Measurements from ENCODE around the gene ZFAND2B.
A peak's percentile ranks its signal among the peaks of the same experiment; 100 is the strongest.

The ZFAND2B gene

DNA sequence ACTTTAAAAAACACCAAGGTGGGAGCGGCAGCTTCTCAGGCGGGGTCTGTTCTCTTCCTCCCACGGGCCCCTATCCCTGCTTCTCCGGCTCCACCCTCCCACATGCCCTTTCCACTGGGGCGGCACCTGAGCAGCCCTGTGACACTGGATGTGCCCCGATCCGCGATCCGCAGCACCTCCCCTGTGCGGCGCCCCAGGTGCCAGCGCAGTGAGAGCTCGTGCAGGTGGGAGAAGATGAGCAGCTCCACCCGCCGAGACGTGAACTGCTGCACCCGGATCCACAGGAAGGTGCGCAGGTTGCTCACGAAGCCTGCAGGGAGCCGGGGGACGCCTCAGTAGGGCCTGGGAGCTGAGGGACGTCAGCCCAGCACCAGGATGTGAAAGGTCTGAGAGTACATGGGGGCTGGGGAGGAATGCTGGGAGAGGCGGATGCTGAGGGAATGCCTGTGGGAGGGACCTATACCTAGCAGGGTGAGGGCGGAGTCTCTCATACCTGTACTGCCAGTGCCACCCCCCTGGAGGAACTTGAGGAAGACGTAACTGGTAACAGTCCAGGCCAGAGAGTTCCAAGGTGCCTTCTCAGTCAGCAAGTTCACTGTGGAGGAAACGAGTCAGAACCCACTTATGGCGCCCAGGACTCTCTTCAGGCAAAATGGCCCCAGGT is 9.4 kb downstream of the ZFAND2B start:
- Histone ChIP-seq H3K27ac (ENCODE audit: low read depth, low read length) (no peak overlapping the region), H3K27me3 (ENCODE audit: insufficient read depth, low read length) (no peaks in the 10 kb centered on the region), H3K36me3 (ENCODE audit: insufficient read depth, low read length) (peaks cover 14% of the 10 kb centered on the region; the same call in 1 of the 2 replicates), H2AFZ (ENCODE audit: low read length, unreplicated experiment) (no peak overlapping the region), H3K79me2 (ENCODE audit: control insufficient read depth, insufficient read depth, low read length, unreplicated experiment) (peaks cover 9% of the 10 kb centered on the region), H3K4me1 (ENCODE audit: control insufficient read depth, insufficient read depth, low read length, unreplicated experiment) (peaks cover 25% of the 10 kb centered on the region), H3K4me3 (ENCODE audit: low read depth, low read length) (no peak overlapping the region)

DNA sequence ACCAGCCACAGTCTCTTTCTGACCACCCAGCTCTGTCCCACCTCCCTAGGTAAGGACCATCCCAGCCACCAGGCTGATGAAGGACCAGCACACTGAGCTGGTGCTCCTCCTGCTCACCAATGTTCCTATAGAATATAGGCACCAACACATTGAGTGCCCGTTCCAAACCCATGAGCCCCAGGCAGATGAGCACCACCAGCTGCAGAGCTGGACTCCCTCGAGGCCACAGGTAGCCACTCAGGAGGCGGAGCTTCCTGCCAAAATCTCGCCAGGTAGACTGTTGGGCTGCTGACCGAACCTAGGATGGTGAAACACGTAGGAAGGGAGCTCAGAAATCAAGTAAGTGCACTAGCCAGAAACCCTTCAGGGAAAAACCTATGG is 9.9 kb downstream of the ZFAND2B start:
- H2AFZ ChIP-seq (ENCODE audit: low read length, unreplicated experiment): no peak overlapping the region
- peaks cover 9% of the 10 kb centered on the region for H3K79me2 ChIP-seq (ENCODE audit: control insufficient read depth, insufficient read depth, low read length, unreplicated experiment)
- peaks cover 14% of the 10 kb centered on the region; the same call in 1 of the 2 replicates for H3K36me3 ChIP-seq (ENCODE audit: insufficient read depth, low read length)
- H3K4me3 ChIP-seq (ENCODE audit: low read depth, low read length): no peak overlapping the region
- H3K27me3 ChIP-seq (ENCODE audit: insufficient read depth, low read length): no peaks in the 10 kb centered on the region
- peaks cover 25% of the 10 kb centered on the region for H3K4me1 ChIP-seq (ENCODE audit: control insufficient read depth, insufficient read depth, low read length, unreplicated experiment)
- H3K27ac ChIP-seq (ENCODE audit: low read depth, low read length): no peak overlapping the region

DNA sequence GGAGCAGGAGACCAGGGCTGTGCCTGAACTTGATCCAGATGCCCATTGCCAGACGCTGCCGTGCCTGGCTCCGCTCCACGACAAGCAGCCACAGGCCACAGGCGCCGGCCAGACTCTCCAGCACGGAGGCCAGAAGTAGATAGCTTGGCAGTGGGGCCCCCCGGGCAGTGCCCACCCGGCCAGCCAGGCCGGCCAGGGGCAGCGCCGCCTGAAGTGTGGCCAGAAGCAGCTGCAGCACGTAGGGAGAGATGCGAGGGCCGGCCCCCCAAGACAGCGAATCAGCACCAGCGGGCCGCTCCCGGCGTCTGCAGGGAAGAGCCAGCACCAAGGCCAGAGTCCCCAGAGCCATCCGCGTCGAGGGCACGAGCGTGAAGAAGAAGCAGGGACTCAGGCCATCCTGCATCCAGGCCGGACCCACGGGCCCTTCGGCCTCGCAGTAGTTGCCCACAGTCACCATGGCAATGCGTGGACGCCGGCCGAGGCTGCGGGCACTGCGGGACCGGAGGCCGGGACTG is 11.7 kb downstream of the ZFAND2B start:
- Histone ChIP-seq H3K36me3 (ENCODE audit: insufficient read depth, low read length) (peaks cover 14% of the 10 kb centered on the region; the same call in 1 of the 2 replicates), H3K27me3 (ENCODE audit: insufficient read depth, low read length) (no peaks in the 10 kb centered on the region), H2AFZ (ENCODE audit: low read length, unreplicated experiment) (no peak overlapping the region), H3K27ac (ENCODE audit: low read depth, low read length) (peak overlapping the region; percentile 66), H3K4me3 (ENCODE audit: low read depth, low read length) (peak overlapping the region; percentile 70), H3K4me1 (ENCODE audit: control insufficient read depth, insufficient read depth, low read length, unreplicated experiment) (peaks cover 25% of the 10 kb centered on the region), H3K79me2 (ENCODE audit: control insufficient read depth, insufficient read depth, low read length, unreplicated experiment) (peaks cover 9% of the 10 kb centered on the region)

DNA sequence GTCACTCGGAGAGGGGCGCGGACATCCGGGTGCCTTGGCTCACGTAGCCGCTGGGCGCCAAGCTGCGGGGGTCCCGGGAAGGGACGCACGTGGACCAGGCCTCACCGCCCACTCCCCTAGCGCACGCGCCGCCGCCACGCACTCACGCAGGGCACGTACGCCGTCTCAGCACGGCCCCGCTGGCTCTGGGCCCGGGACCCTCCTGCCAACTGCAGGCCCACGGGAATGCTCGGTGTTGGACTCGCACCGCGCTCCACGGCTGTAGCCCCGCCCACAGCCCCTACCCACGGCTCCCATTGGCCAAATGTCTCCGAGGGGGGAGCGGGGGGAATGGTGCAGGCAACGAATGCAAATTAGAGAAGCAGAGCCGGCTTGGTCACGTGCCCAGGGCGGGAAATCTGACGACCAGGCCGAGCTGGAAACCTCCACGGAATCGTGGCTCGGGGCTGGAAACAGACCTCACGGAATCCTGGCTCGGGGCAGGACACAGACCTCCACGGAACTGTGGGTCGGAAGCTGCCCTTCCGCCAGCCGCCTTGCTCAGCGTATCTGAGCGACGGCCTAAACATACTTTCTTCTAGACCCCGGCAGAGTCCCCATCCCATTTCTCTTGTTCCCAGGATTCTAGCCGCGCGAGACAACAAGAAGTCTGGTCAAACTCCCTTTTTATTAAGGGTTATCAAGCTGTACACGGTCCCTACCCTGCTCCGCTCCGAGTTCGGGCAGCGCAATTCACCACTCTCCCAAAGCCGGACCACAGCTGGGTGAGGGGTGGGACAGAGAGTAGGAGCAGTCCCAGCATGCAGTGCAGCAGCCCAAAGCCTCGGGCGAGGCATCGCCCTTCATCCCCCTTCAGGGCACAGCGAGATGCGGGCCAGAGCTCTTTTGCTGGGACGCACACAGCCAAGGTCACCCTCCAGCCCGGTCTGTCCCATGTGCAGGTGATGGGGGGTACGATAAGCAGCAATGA is 12.4 kb downstream of the ZFAND2B start, which contains the start of gene ABCB6:
Gene ABCB6, minus strand, starts transcription at position 227 of the 970 bp plus-strand sequence. CDS start 285 bp downstream, outside the sequence.
- Histone ChIP-seq H3K27me3 (ENCODE audit: insufficient read depth, low read length) (no peaks in the 10 kb centered on the region), H2AFZ (ENCODE audit: low read length, unreplicated experiment) (peak within 1 kb of the TSS; percentile 37), H3K4me3 (ENCODE audit: low read depth, low read length) (peak within 1 kb of the TSS; percentile 70), H3K4me1 (ENCODE audit: control insufficient read depth, insufficient read depth, low read length, unreplicated experiment) (peaks cover 25% of the 10 kb centered on the region), H3K36me3 (ENCODE audit: insufficient read depth, low read length) (peaks cover 20% of the 10 kb centered on the region; the same call in 1 of the 2 replicates), H3K27ac (ENCODE audit: low read depth, low read length) (peak within 1 kb of the TSS; percentile 66), H3K79me2 (ENCODE audit: control insufficient read depth, insufficient read depth, low read length, unreplicated experiment) (peaks cover 9% of the 10 kb centered on the region)

DNA sequence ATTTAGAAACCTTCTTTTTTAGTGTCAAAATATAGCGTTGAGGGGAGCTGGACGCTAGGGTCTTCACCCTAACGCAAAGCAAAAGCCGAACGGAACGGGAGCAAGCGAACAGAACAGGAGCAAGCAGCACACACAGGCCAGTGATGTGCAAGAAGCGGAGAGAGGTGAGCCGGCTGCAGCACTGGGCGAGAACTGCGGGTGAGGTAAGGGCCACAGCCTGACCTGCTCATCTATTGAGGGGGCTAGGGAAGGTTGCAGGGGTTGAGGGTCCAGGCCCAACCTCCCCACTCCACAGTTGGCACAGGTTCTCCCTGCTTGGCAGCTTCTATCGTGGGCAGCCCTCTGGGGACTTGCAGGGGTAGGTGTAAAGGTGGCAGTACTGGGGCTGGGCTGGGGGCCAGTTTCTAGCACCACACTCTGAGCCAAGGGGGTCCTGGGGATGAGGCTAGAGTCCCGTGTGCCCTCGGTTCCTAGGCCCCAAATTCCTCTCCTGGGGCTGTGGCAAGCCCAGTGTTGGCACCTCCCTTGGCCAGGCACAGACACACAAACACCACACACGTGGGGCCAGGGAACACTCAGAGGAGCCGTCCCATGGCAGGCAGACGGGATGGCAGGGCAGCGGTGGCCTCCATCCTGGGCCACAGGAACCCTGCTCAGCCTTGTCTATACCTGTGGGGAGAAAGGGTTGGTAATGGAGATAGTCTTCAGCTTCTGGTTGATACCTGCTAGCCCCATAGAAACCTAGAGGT is 13.4 kb downstream of the ZFAND2B start:
- Histone ChIP-seq H3K27ac (ENCODE audit: low read depth, low read length) (no peak overlapping the region), H3K79me2 (ENCODE audit: control insufficient read depth, insufficient read depth, low read length, unreplicated experiment) (peaks cover 9% of the 10 kb centered on the region), H3K27me3 (ENCODE audit: insufficient read depth, low read length) (no peaks in the 10 kb centered on the region), H3K4me1 (ENCODE audit: control insufficient read depth, insufficient read depth, low read length, unreplicated experiment) (peaks cover 25% of the 10 kb centered on the region), H2AFZ (ENCODE audit: low read length, unreplicated experiment) (no peak overlapping the region), H3K4me3 (ENCODE audit: low read depth, low read length) (no peak overlapping the region), H3K36me3 (ENCODE audit: insufficient read depth, low read length) (peaks cover 19% of the 10 kb centered on the region; the same call in 1 of the 2 replicates)

DNA sequence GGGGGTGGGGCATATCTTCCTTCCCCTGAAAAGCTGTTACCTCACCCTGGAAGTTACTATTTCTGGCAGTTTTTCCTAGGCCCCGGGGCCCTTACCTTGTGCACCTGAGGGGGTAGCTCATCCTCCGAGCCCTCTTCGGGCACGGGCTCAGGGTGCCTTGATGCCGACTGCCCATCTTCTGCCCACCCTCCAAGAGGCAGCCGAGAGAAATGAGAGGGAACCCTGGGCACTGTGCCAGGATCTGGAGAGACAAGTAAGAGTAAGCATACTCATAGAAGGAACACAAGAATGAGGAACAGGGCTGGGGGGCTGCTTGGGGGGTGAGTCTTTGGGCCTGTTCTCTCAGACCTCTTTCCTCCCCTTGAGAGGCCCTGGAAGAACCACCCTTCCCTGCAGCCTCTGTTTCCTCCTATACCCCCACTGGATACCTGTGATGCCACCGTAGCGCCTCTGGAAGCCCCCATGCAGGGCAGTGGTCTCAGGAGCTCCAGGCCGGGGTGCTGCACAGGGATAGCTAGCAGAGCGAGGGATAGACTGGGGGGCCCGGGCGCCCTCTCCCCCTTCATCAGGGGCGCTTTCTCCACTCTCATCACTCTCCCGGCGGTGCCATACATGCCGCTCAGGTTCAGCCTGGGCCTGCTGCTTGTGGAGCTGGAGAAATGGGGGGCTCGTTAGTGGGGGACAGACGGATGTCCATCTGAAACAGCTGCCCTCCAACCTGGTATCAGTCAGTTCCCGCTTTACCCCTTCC is 14.2 kb downstream of the ZFAND2B start:
- Histone ChIP-seq H2AFZ (ENCODE audit: low read length, unreplicated experiment) (no peak overlapping the region), H3K4me3 (ENCODE audit: low read depth, low read length) (no peak overlapping the region), H3K79me2 (ENCODE audit: control insufficient read depth, insufficient read depth, low read length, unreplicated experiment) (peaks cover 8% of the 10 kb centered on the region), H3K36me3 (ENCODE audit: insufficient read depth, low read length) (peaks cover 14% of the 10 kb centered on the region; the same call in 1 of the 2 replicates), H3K4me1 (ENCODE audit: control insufficient read depth, insufficient read depth, low read length, unreplicated experiment) (peaks cover 25% of the 10 kb centered on the region), H3K27ac (ENCODE audit: low read depth, low read length) (no peak overlapping the region), H3K27me3 (ENCODE audit: insufficient read depth, low read length) (no peaks in the 10 kb centered on the region)

DNA sequence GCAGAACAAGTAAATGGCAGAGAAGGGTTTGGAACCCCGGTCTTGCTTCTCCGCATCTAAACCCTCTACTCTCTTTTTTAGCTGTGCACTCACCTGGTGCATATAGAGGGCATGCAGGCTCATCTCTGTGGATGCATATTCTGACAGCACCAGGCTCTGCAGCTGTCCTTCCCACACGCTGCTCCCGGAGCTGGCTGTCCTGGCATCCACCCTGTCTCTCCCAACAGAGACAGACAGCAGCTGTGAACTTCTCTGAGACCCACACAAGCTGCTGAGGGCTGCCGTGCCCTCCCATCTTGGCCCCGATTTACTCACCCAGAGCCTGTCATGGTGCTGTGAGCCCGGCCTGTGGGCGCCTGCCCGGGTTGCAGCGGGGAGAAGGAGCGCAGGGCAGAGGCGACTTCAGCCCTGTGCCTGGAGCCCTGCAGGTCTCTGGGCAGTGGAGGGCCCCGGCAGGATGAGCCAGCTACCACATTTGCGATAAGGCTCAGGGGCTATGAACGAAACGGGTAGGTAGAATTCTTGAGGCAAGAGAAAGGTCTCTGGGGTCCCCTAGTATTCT is 15.5 kb downstream of the ZFAND2B start:
- no peaks in the 10 kb centered on the region for H3K27me3 ChIP-seq (ENCODE audit: insufficient read depth, low read length)
- H2AFZ ChIP-seq (ENCODE audit: low read length, unreplicated experiment): no peak overlapping the region
- H3K79me2 ChIP-seq (ENCODE audit: control insufficient read depth, insufficient read depth, low read length, unreplicated experiment): peaks cover 6% of the 10 kb centered on the region
- no peak overlapping the region for H3K27ac ChIP-seq (ENCODE audit: low read depth, low read length)
- no peak overlapping the region for H3K4me3 ChIP-seq (ENCODE audit: low read depth, low read length)
- H3K4me1 ChIP-seq (ENCODE audit: control insufficient read depth, insufficient read depth, low read length, unreplicated experiment): peaks cover 14% of the 10 kb centered on the region
- peaks cover 10% of the 10 kb centered on the region; the same call in 1 of the 2 replicates for H3K36me3 ChIP-seq (ENCODE audit: insufficient read depth, low read length)

DNA sequence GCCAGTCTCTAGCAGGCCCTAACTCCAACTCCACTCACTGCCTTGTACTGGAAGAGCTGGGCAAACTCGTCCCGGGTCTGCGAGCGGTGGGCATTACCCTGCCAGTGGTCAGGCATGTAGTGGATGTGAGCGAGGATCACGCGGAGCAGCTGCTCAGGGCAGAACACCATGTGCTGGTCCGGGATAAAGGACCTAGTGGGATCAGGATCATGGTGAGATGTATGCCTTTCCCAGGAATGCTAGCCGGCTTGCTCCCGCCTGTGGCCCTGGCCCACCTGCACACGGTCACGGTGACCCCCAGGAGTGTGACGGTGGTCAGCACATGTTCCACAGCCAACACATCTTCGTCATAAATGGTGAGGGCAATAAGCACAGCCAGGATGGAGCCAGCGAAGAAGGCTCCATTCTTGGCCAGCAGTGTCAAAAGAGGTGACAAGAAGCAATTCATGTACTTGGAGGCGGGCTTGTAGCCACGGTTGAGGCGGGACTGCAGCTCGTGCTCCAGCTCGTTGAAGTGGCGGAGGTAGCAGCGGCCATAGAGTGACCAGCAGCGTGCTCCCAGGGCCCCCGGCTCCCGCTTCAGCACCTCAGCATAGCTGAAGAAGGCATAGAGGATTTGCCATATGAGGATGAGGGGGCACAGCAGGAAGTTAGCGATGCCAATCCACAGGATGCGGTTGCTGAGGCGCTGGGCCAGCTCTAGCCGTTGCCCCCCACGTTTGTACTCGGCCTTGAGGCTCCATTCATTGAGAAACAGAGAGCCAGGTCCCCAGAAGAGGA is 17.4 kb downstream of the ZFAND2B start:
- Histone ChIP-seq H3K27me3 (ENCODE audit: insufficient read depth, low read length) (no peaks in the 10 kb centered on the region), H3K4me1 (ENCODE audit: control insufficient read depth, insufficient read depth, low read length, unreplicated experiment) (peaks cover 19% of the 10 kb centered on the region), H2AFZ (ENCODE audit: low read length, unreplicated experiment) (no peak overlapping the region), H3K27ac (ENCODE audit: low read depth, low read length) (no peak overlapping the region), H3K36me3 (ENCODE audit: insufficient read depth, low read length) (peaks cover 10% of the 10 kb centered on the region; the same call in 1 of the 2 replicates), H3K79me2 (ENCODE audit: control insufficient read depth, insufficient read depth, low read length, unreplicated experiment) (peaks cover 26% of the 10 kb centered on the region), H3K4me3 (ENCODE audit: low read depth, low read length) (no peak overlapping the region)

DNA sequence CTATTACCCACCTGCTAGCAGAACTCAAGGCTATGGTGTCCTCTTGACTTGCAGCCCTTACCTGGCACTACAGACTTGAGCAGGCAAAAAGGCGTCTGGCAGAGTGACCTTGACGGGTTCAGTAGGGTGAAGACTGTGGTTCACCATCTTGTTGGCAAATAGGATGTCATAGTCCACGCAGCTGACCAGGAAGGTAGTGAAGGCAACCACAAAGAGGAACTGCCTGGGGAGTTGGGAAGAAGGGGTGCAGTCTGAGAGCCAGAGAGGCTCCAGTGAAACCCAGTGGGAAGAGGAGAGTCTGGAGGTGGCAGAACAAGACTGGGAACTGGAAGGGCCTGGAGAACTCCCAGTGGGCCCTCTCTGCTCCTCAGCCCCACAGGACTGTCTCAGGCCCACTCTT is 18.8 kb downstream of the ZFAND2B start:
- H3K4me3 ChIP-seq (ENCODE audit: low read depth, low read length): no peak overlapping the region
- no peak overlapping the region for H2AFZ ChIP-seq (ENCODE audit: low read length, unreplicated experiment)
- peaks cover 10% of the 10 kb centered on the region; the same call in 1 of the 2 replicates for H3K36me3 ChIP-seq (ENCODE audit: insufficient read depth, low read length)
- H3K27me3 ChIP-seq (ENCODE audit: insufficient read depth, low read length): no peaks in the 10 kb centered on the region
- no peak overlapping the region for H3K27ac ChIP-seq (ENCODE audit: low read depth, low read length)
- H3K4me1 ChIP-seq (ENCODE audit: control insufficient read depth, insufficient read depth, low read length, unreplicated experiment): peaks cover 11% of the 10 kb centered on the region
- H3K79me2 ChIP-seq (ENCODE audit: control insufficient read depth, insufficient read depth, low read length, unreplicated experiment): peaks cover 27% of the 10 kb centered on the region
